GM10266 (cell line): ENCODE measurements around the gene DLG2.

Source experiments
- DNase-seq: peaks from one replicate; pipeline ENCODE4 v3.0.0; 2012; ENCODE audit errors: extremely low spot score
- TF ChIP-seq, protein P1 (sequence below): IDR thresholded peaks from 2 replicates; pipeline ENCODE4 v1.5.1; 2012; ENCODE audit warnings: mild to moderate bottlenecking, low read depth; ENCODE audit not compliant: control insufficient read depth, insufficient read depth; ENCODE audit errors: missing control alignments

DLG2 gene

DNA sequence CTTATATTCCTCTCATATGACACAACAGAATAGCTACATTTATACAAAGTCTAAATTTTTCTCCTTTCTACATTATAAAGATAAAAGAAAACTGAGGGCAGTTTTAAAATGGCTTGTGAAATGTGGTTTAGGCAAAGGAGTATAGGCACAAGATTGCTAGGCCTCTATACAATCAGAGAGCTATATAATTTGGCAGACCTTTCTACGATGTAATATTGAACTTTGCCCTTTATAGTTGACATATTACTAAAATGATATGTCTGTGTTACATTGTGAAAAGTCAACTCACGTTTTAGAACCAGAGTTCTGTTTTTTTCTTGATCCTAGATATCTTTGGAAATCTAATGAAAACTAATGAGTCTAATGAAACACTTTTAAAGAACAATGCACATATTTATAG lies 430.2 kb downstream of the DLG2 start:
- TF ChIP-seq, protein P1, sequence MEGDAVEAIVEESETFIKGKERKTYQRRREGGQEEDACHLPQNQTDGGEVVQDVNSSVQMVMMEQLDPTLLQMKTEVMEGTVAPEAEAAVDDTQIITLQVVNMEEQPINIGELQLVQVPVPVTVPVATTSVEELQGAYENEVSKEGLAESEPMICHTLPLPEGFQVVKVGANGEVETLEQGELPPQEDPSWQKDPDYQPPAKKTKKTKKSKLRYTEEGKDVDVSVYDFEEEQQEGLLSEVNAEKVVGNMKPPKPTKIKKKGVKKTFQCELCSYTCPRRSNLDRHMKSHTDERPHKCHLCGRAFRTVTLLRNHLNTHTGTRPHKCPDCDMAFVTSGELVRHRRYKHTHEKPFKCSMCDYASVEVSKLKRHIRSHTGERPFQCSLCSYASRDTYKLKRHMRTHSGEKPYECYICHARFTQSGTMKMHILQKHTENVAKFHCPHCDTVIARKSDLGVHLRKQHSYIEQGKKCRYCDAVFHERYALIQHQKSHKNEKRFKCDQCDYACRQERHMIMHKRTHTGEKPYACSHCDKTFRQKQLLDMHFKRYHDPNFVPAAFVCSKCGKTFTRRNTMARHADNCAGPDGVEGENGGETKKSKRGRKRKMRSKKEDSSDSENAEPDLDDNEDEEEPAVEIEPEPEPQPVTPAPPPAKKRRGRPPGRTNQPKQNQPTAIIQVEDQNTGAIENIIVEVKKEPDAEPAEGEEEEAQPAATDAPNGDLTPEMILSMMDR, result no peak
- no peak for DNase-seq

DNA sequence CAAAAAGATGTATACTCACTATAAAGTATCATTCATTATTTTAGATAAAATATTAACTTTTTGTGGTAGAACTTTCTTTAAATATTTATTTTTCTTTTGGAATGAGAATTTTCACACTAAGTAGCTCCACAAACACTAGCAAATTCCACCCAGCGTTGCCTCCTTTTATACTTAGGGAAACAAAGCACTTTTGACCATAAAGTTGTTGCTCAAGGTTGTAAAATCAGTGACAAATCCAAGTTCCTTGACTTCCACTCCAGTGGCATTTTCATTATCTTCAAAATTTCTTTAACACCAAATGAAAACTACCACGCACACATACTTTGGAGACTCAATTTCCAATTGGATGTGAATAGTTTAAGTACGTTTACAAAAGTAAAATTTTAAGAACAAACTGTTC lies 431.2 kb downstream of the DLG2 start:
- DNase-seq, result no peak
- TF ChIP-seq, protein P1, result no peak

DNA sequence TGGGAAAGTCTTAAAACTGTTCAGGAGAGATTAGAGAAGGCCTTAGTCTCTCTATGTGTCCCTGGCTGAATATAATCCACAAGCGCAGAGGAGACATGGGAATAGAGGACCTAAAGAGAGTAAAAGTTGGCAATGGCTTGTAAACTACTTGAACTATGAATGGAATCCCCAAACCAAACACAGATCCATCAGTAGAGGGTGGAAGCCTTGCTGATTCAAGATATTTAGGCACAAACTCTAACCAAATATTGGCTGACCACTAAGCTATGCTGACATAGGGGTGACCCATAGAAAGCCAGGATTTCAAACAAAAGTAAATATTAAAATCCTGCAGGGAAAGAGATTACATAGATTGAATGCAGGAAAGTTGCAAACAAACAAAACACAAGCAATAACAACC lies 439.2 kb downstream of the DLG2 start:
- DNase-seq, result no peak
- TF ChIP-seq, protein P1, result no peak

DNA sequence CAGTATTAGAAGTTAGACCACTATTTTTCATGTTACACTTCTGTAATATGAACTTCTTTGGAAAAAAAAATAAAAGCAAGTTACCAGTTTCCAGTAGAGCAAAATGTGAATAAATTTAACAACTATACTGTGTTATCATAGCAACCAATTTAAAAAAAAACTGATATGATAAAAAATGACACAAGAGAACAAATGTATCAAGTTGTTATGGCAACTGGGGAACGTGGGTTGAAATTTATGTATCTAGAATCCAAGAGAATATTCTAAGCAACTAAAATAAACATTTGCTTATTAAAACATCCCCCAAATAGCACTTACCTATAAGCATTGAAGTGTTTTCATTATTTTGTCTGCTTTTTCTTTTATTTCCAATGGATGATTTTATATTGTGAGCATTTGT lies 442.4 kb downstream of the DLG2 start:
- DNase-seq, result no peak
- TF ChIP-seq, protein P1, result no peak

DNA sequence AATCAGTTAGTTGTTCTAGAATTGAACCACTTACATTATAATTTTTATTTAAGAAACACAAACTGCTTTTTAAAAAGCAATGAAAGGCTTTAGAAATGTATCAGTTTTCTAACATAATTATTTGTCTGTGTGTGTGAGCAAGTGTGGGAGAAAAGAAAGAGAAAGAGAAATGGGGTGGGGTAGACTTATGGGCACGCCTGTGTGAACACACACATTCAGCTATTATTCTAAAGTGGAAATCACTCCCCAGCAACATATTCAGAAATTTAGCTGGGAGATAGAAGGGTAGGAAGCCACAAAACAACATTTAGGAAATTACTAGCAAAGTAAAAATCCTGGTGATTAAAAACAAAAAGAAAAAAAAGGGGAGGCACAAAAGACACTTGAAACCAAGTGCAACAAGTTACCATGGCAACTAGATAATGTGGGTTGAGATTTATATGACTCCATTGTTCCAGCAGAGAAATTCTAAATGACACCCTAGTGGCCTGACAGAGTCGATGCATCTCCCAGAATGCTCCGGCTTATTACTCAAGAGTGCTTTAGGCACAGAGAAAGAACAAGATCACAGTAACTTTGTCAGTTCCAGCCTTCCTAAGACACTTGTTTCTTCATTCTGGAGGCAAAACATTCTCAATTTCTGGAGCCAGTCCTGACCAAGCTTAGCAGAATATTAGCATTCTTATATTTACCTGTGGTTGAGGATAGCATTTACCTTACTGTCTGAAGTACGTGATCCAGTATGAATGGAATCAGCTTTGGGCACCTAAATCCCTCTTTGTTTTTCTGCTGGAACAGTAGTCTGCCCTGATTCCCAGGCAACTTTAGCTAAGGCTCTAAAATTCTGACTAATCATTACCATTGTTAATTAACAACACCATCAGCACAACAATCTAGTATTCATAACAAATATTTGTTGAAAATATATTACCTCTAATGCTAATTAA lies 444.4 kb downstream of the DLG2 start:
- TF ChIP-seq, protein P1, result peak; percentile 24
- peak; percentile 17 for DNase-seq

DNA sequence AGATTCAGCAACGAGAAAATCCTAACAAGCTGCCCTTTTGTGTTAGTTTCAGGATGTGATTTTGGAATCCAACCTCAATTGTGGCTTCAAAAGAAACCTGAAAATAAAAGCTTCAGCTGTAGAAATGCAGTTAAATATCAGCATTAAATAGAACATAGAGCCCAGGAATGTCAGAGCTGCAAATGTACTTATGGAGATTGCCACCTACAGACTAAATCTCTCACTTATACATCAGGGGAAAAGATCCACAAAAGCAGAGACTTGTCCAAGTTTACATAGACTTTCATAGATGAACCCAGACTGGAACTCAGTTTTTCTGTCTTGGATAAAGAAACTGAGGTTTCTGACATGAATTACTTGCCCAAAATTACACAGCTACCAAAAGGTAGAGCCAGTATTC lies 446.6 kb downstream of the DLG2 start:
- TF ChIP-seq, protein P1, result no peak
- DNase-seq, result no peak

DNA sequence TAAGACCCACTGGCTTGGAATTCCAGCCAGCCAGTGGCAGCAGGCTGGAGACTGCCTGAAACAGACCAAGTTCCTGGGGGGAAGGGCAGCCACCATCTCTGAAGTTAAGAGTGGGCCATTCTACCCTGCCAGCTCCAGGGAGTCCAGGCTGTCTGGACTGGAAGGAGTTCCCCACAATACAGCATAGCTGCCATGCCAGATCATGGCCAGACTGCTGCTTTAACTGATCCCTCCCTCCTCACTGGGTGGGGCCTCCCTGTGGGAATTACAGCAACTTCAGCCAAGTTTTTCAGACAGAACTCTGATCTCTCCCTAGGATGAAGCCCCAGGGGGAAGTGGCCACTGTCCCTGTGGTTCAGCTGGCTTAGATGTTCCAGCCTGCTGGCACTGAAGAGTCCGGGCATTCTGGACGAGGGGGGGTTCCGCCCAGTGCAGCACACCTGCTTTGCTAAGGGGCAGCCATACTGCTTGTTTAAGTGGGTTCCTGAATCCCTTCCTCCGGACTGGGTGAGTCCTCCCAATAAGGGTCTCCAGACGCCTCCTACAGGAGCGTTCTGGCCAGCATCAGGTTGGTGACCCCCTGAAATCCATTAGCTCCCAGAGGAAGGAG lies 455.4 kb downstream of the DLG2 start:
- DNase-seq, result no peak
- TF ChIP-seq, protein P1, result no peak
